Body of pancreas (tissue), 4 donors: ENCODE measurements around the gene DENND5B. TPM values are rescaled to one million over a fixed set of nuclear protein-coding genes. Genes with fewer than 3 reads are reported as not detected.

Source experiments
- ATAC-seq: fragments of 150-250 bp; one replicate; pipeline ENCODE4 v1.9.1; 2016
- DNase-seq, 4 donors: peaks; one replicate each; pipeline ENCODE4 v3.0.0-alpha.2; 2019
- H3K27ac ChIP-seq, 4 donors: fragments of 200-600 bp; sonication (generic); 1 replicate in 3 of 4; 2 replicates in 1 of 4; pipeline versions ENCODE4 v1.5.1 to v1.6.1; 2016 to 2019; ENCODE audit warnings: mild to moderate bottlenecking in 1 of 4, mixed read lengths in 1 of 4, moderate library complexity in 1 of 4
- H3K27me3 ChIP-seq, 2 donors: fragments of 200-600 bp; sonication (generic); one replicate each; pipeline ENCODE4 v1.6.0; 2016; ENCODE audit warnings: mild to moderate bottlenecking in 1 of 2
- H3K36me3 ChIP-seq, 2 donors: fragments of 200-600 bp; sonication (generic); replicated peaks in 1 of 2; 2 replicates each; pipeline ENCODE4 v1.5.1; 2016; ENCODE audit warnings: low read depth in 2 of 2; ENCODE audit not compliant: insufficient read depth in 1 of 2
- H3K4me1 ChIP-seq: fragments of 200-600 bp; sonication (generic); one replicate; pipeline ENCODE4 v1.6.0; 2016
- H3K4me3 ChIP-seq, 2 donors: fragments of 200-600 bp; sonication (generic); 1 replicate in 1 of 2; 2 replicates in 1 of 2; pipeline ENCODE4 v1.5.1; 2016 to 2019
- H3K9me3 ChIP-seq, 3 donors: fragments of 200-600 bp; sonication (generic); 1 replicate in 2 of 3; 2 replicates in 1 of 3; pipeline ENCODE4 v1.5.1; 2016
- POLR2A ChIP-seq, 3 donors: fragments of 450-650 bp; IDR thresholded peaks; one replicate each; pipeline ENCODE4 v1.6.1; 2016; ENCODE audit warnings: antibody characterized with exemption in 3 of 3, mild to moderate bottlenecking in 2 of 3
- WGBS, 2 donors: methylation state at CpG; one replicate each; pipeline ENCODE4 v1.1.5; 2017; 5-methylcytosine and 5-hydroxymethylcytosine counted together
- intact Hi-C: fragments of 100-400 bp; cut with DNase I; formaldehyde crosslinking; loops from one replicate; pipeline ENCODE4 v1.15.1; 2023
- total RNA-seq, 2 donors: library from RNA; depleted of rRNA; stranded (reverse); fragments of >200 nt; gene quantifications; one replicate each; pipeline ENCODE4 v1.1.0, GENCODE V29; 2016
- TF ChIP-seq, protein P1 (sequence below), 7 experiments: fragments of 450-650 bp in 4 of 7; fragments of 200-600 bp in 3 of 7; sonication (generic) in 3 of 7; IDR thresholded peaks; one replicate each; pipeline ENCODE4 v1.5.1; 2016 to 2019; ENCODE audit warnings: antibody characterized with exemption in 7 of 7

DENND5B gene
- total RNA-seq, 2 donors from 2014 or later, result 8.8 to 32.0 TPM

DNA sequence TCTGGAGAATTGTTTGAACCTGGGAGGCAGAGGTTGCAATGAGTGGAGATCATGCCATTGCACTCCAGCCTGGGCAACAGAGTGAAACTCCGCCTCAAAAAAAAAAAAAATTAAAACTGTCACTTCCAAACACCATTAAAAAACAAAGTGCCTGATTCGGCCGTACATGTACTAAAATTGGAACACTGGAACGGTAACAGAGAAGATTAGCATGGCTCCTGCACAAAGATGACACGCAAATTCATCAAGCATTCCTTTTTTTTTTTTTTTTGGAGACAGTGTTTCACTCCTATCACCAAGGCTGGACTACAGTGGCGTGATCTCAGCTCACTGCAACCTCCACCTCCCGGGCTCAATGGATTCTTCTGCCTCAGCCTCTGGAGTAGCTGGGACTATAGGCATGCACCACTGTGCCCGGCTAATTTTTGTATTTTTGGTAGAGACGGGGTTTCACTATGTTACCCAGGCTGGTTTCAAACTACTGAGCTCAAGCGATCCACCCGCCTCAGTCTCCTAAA, 224.8 kb downstream of the DENND5B start:
- no peak overlapping the region for H3K27ac ChIP-seq
- no peaks in the 10 kb centered on the region for H3K27me3 ChIP-seq
- intact Hi-C loops, result no loop called here
- peaks cover 7% of the 10 kb centered on the region for H3K4me1 ChIP-seq
- 83 to 86% methylated on average over 11 of the region's 11 CpGs for WGBS, 2 donors
- H3K4me3 ChIP-seq, result no peak overlapping the region
- DNase-seq (no peak), ATAC-seq (no peak)
- TF ChIP-seq POLR2A (IDR thresholded peaks at IDR 0.05), result no peak
- TF ChIP-seq, protein P1, sequence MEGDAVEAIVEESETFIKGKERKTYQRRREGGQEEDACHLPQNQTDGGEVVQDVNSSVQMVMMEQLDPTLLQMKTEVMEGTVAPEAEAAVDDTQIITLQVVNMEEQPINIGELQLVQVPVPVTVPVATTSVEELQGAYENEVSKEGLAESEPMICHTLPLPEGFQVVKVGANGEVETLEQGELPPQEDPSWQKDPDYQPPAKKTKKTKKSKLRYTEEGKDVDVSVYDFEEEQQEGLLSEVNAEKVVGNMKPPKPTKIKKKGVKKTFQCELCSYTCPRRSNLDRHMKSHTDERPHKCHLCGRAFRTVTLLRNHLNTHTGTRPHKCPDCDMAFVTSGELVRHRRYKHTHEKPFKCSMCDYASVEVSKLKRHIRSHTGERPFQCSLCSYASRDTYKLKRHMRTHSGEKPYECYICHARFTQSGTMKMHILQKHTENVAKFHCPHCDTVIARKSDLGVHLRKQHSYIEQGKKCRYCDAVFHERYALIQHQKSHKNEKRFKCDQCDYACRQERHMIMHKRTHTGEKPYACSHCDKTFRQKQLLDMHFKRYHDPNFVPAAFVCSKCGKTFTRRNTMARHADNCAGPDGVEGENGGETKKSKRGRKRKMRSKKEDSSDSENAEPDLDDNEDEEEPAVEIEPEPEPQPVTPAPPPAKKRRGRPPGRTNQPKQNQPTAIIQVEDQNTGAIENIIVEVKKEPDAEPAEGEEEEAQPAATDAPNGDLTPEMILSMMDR (IDR thresholded peaks at IDR 0.05), result no peak
- no peaks in the 10 kb centered on the region for H3K9me3 ChIP-seq
- H3K36me3 ChIP-seq, result no peaks in the 10 kb centered on the region

DNA sequence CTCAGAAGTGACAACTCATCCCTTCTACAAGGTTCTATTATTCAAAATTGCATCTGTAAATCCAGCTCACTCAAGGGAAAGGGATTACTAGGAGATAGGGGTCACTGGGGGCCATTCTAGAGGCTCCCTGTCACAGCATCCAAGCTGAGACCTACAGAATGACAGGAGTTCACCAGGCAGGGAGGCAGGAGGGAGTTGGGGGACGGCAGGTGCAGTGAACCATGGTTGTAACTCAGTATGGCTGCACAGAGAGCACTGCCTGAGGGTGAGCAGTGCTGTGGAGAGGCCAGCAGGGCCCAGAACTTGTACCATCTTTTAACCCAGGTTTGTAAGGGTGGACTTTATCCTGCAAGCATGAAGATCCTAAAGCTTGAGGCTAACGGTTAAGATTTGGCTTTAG, 227.1 kb downstream of the DENND5B start:
- Histone ChIP-seq H3K36me3 (no peaks in the 10 kb centered on the region), H3K27ac (no peak overlapping the region), H3K27me3 (no peaks in the 10 kb centered on the region), H3K9me3 (no peaks in the 10 kb centered on the region), H3K4me1 (no peaks in the 10 kb centered on the region), H3K4me3 (no peak overlapping the region)
- intact Hi-C loops, result no loop called here
- ATAC-seq (no peak), DNase-seq (no peak)
- TF ChIP-seq, protein P1 (IDR thresholded peaks at IDR 0.05), result no peak
- no peak for TF ChIP-seq POLR2A (IDR thresholded peaks at IDR 0.05)
- 60 to 92% methylated on average over 1 to 2 of the region's 2 CpGs for WGBS, 2 donors

DNA sequence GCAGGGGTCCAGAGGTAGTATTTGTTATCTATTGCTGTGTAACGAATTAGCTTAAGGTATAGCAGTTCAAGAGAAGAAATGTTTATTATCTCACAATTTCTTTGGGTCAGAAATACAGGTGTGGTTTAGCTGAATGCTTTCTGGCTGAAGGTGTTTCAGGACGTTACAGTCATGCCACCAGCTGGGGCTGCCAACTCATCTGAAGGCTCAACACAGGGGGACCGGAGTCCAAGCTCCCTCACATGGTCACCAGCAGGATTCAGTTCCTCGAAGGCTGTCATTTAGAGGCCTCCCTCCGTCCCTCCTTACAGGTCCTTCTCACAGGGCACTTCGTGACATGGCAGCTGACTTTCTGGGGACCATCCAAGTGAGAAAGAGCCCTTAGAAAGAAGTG, 227.5 kb downstream of the DENND5B start:
- DNase-seq (no peak), ATAC-seq (no peak)
- 57 to 80% methylated on average over 3 to 6 of the region's 6 CpGs for WGBS, 2 donors
- Histone ChIP-seq H3K27ac (no peak overlapping the region), H3K27me3 (no peaks in the 10 kb centered on the region), H3K4me1 (no peaks in the 10 kb centered on the region), H3K9me3 (no peaks in the 10 kb centered on the region), H3K36me3 (no peaks in the 10 kb centered on the region), H3K4me3 (no peak overlapping the region)
- no peak for TF ChIP-seq POLR2A (IDR thresholded peaks at IDR 0.05)
- TF ChIP-seq, protein P1 (IDR thresholded peaks at IDR 0.05), result no peak
- intact Hi-C loops, result no loop called here

DNA sequence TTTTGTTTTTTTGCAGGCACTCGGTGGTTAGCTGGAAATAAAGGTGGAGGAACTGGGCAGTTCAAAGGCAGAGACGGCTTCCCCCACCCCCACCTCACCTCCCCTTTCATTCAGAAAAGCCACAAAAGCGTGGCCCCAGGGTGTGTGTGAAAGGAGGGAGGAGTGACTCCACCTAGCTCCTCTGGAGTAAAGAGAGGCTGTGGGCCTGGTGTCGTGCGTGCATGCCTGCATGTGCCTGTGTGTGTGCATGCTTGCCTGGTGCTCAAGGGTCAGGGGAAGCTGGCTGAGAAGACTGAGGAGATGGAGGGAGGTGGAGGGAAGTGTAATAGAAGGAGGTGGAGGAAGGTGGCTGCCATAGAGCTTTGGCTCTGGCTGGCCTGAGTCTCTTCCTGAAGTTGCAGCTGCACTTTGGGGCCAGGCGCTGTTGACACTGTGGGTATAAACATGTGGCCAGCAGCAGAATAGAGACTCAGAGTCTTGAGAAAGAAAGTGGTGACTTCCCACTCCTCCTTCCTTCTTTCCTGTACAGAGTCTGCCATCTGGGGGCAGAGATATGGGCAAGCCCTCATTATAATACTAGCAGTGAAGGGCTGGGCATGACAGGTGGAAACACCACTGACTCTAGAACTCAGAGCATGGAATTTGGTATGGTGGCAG, 228.0 kb downstream of the DENND5B start:
- Histone ChIP-seq H3K4me3 (no peak overlapping the region), H3K4me1 (no peaks in the 10 kb centered on the region), H3K9me3 (no peaks in the 10 kb centered on the region), H3K27me3 (no peaks in the 10 kb centered on the region), H3K27ac (no peak overlapping the region), H3K36me3 (no peaks in the 10 kb centered on the region)
- intact Hi-C loops, result no loop called here
- TF ChIP-seq, protein P1 (IDR thresholded peaks at IDR 0.05), result peak in 1 of 7 experiments; percentile 7
- no peak for TF ChIP-seq POLR2A (IDR thresholded peaks at IDR 0.05)
- DNase-seq, result no peak
- WGBS, 2 donors, result 57 to 69% methylated on average over 5 to 6 of the region's 6 CpGs
- no peak for ATAC-seq
